Activated T-helper 1 cell treated with Interleukin-2 at 50 U/mL for 16 hours (primary cell): ENCODE data around the gene RCBTB1.
"Not testable (repeated sequence)": the region's sequence is repeated elsewhere in the genome, so short reads cannot be mapped to it uniquely, and the experiment has no call there.

Source experiments
- DNase-seq: peaks from one replicate; pipeline ENCODE4 v3.0.0-alpha.2; 2020; ENCODE audit warnings: low read depth

The RCBTB1 gene

GRCh38 chr13:49585220-49586157, at the start of gene RCBTB1:
Gene RCBTB1, minus strand, starts transcription at chr13:49585558. Its CDS starts 18,279 bp downstream, at chr13:49567279.
- DNase-seq = peak; percentile 62

GRCh38 chr13:49633710-49634109, 48.4 kb upstream of the RCBTB1 start:
- no peak for DNase-seq

- DNase-seq = no peak
These were observed 46.8 kb upstream of the RCBTB1 start for GRCh38 chr13:49632156-49632555.

- no peak for DNase-seq
These were observed 45.2 kb upstream of the RCBTB1 start for GRCh38 chr13:49630580-49630979.

- no peak for DNase-seq
These were observed 44.6 kb upstream of the RCBTB1 start for GRCh38 chr13:49629947-49630346.

- no peak for DNase-seq
These were observed 44.0 kb upstream of the RCBTB1 start for GRCh38 chr13:49629196-49629938.

GRCh38 chr13:49627831-49628652, 42.7 kb upstream of the RCBTB1 start, which contains the start of gene ARL11:
Gene ARL11, plus strand, starts transcription at chr13:49628507. Its CDS starts 1,941 bp downstream, at chr13:49630448.
- DNase-seq = peak; percentile 20

GRCh38 chr13:49625392-49626079, 40.2 kb upstream of the RCBTB1 start:
- DNase-seq = no peak

GRCh38 chr13:49624229-49624628, 38.9 kb upstream of the RCBTB1 start:
- no peak for DNase-seq

- no peak for DNase-seq
These were observed 37.0 kb upstream of the RCBTB1 start for GRCh38 chr13:49622174-49622946.

GRCh38 chr13:49620170-49620621, 34.8 kb upstream of the RCBTB1 start:
- no peak for DNase-seq

GRCh38 chr13:49616676-49617065, 31.3 kb upstream of the RCBTB1 start:
- no peak for DNase-seq

GRCh38 chr13:49615836-49616675, 30.7 kb upstream of the RCBTB1 start:
- no peak for DNase-seq

GRCh38 chr13:49612042-49612441, 26.7 kb upstream of the RCBTB1 start:
- DNase-seq = not testable (repeated sequence)

- no peak for DNase-seq
These were observed 24.8 kb upstream of the RCBTB1 start for GRCh38 chr13:49610176-49610575.

- no peak for DNase-seq
These were observed 23.4 kb upstream of the RCBTB1 start for GRCh38 chr13:49608651-49609331.

GRCh38 chr13:49607761-49608160, 22.4 kb upstream of the RCBTB1 start:
- DNase-seq = no peak

GRCh38 chr13:49606747-49607648, 21.6 kb upstream of the RCBTB1 start:
- peak; percentile 69 for DNase-seq
